Skeletal muscle satellite cell (primary cell): ENCODE results near the gene KCNAB1.

Source experiments
- H3K27me3 ChIP-seq: 2 replicates; pipeline ENCODE4 v1.7.0; 2013; ENCODE audit warnings: low read length; ENCODE audit not compliant: control insufficient read depth, insufficient read depth
- H3K36me3 ChIP-seq: 2 replicates; pipeline ENCODE4 v1.7.0; 2013; ENCODE audit warnings: mild to moderate bottlenecking, control low read depth, low read length; ENCODE audit not compliant: insufficient read depth
- H3K4me1 ChIP-seq: 2 replicates; pipeline ENCODE4 v1.7.0; 2013; ENCODE audit warnings: low read length; ENCODE audit not compliant: control insufficient read depth, insufficient read depth
- H3K4me2 ChIP-seq: 2 replicates; pipeline ENCODE4 v1.7.0; 2013; ENCODE audit warnings: mild to moderate bottlenecking, low read length
- H3K4me3 ChIP-seq: 2 replicates; pipeline ENCODE4 v1.7.0; 2013; ENCODE audit warnings: low read length
- H3K9ac ChIP-seq: 2 replicates; pipeline ENCODE4 v1.7.0; 2013; ENCODE audit warnings: mild to moderate bottlenecking, low read depth, low read length, moderate library complexity
- H3K9me3 ChIP-seq: replicated peaks from 2 replicates; pipeline ENCODE4 v1.7.0; 2013; ENCODE audit warnings: mild to moderate bottlenecking, control low read depth, low read length

Gene KCNAB1

DNA sequence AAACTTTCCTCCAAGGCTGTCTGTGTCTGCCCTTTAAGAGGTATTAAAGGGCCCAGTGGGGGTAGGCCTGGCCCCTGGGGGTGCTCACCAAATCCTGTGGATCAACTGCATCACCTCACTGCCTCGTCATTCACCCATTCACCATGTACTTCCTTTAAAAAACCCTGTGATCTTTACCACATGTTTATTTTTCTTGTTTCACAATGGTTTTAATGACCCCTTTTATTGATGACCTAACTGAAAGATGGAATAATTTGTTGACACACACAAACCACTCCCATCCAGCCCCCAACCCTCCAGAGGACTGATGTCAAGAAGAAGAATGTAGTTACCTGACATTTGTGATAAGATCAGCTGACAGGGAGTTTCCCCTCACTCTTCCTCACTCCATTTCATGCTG lies 40.8 kb downstream of the KCNAB1 start:
- no peaks in the 10 kb centered on the region for H3K27me3 ChIP-seq
- H3K9me3 ChIP-seq, result no peaks in the 10 kb centered on the region
- H3K4me3 ChIP-seq, result no peak overlapping the region
- H3K9ac ChIP-seq, result no peak overlapping the region
- no peaks in the 10 kb centered on the region for H3K4me1 ChIP-seq
- no peaks in the 10 kb centered on the region for H3K36me3 ChIP-seq
- no peak overlapping the region for H3K4me2 ChIP-seq

DNA sequence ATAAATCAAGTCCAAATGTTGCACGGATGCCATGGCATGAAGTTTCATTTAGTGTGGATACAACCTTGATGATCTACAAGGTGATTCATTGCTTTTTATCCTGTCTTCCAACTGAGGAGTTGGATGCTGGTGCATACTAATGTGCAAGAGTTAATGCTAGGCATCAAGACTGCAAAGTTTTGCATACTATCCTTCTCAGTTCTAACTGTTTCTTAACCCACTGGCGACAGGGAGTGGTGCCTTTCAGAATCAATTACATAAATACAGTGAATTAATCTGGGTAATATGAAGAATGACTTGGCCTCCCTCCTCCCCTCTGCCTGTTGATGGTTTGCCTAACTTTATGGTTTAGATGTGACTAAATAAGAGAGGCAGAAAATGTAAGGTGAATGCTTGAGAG lies 43.5 kb downstream of the KCNAB1 start:
- no peak overlapping the region for H3K4me3 ChIP-seq
- no peaks in the 10 kb centered on the region for H3K9me3 ChIP-seq
- no peaks in the 10 kb centered on the region for H3K36me3 ChIP-seq
- H3K9ac ChIP-seq, result no peak overlapping the region
- H3K4me1 ChIP-seq, result no peaks in the 10 kb centered on the region
- no peak overlapping the region for H3K4me2 ChIP-seq
- no peaks in the 10 kb centered on the region for H3K27me3 ChIP-seq

DNA sequence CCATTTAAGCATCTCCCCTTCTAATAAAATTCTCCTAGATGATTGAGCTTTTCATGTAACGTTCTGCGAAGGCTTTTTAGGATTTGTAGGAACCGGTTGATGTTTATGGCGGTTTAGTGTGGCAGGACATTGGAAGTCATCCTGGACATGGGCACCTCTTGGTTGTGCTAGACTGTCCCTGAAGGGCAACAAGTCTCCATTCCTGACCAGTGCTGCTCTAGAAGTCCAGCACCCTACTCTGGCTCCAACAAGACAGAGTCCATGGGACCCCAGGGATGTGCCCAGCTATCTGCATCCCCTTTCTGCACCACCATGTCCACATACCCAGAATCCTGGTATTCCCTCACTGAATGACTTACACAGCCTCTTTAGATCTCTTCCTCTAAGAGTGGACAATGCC lies 46.4 kb downstream of the KCNAB1 start:
- H3K4me1 ChIP-seq, result no peaks in the 10 kb centered on the region
- H3K4me3 ChIP-seq, result no peak overlapping the region
- H3K9ac ChIP-seq, result no peak overlapping the region
- H3K4me2 ChIP-seq, result no peak overlapping the region
- H3K36me3 ChIP-seq, result no peaks in the 10 kb centered on the region
- no peaks in the 10 kb centered on the region for H3K9me3 ChIP-seq
- H3K27me3 ChIP-seq, result no peaks in the 10 kb centered on the region

DNA sequence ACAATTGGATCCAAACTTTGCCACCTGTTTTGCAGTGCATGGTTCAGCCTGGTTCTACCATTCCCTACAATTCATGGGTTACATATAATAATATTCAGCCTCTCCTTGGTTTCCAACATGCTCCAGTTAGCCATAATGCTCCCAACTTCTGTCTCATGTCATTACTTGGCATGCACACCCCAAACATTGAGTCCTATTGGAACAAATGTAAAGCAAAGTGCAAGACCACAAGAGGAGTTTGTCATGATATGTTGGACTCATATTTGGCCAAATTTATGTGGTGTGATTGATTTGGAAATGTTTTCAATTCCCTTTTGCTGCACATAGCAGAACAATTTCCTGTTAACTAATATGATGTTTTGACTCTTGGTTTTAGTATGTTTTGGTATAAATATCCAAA lies 50.2 kb downstream of the KCNAB1 start:
- Histone ChIP-seq H3K36me3 (no peaks in the 10 kb centered on the region), H3K4me3 (no peak overlapping the region), H3K4me1 (no peaks in the 10 kb centered on the region)

DNA sequence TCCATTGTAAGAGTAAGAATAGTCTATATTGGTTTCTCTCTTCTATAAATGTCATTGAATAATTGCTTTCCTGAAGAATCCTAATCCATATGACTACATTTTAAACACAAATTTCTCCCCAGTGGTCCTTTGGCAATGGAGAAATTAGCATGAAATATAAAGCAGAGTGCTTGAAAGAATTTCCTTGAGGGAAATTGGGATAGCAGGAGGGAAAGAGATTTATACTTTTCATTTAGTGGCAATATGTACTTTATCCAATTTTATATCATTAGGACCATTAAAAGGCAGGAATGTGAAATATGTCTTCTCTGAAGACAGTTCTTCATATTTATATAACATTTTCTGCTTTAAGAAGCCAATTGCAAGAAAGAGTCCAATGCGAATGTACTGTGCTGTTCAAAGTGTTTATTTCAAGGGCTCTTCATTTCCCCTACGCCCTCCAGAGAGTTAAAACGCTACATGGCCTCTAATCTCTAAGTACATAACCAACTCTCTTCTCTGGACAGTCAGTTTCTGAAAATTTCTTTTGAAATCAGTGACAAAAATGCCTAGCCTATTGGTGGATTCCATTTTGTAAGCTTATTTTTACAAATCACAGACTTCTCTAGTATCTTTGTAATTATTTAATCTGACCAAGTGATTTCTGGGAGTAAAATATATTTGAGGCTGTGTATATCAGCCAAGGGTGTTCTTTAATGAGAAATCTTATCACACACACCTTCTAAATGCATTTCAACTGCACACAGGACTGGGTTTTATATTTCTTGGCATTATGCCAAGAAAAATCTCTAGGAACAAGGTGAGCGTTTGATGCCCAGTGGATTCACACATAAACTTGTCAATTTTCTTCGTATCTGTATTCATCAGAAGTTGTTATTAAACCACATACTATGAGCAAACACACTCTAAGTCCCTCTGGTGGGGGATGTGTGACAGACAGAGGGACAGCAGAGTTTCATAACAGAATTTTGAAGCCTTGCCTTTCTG lies 51.2 kb downstream of the KCNAB1 start:
- Histone ChIP-seq H3K27me3 (no peaks in the 10 kb centered on the region), H3K9me3 (no peaks in the 10 kb centered on the region), H3K4me2 (no peak overlapping the region)

More for the DNA sequence above, 50.2 kb downstream of the KCNAB1 start:
- Histone ChIP-seq H3K9ac (no peak overlapping the region), H3K27me3 (no peaks in the 10 kb centered on the region), H3K4me2 (no peak overlapping the region), H3K9me3 (no peaks in the 10 kb centered on the region)

DNA sequence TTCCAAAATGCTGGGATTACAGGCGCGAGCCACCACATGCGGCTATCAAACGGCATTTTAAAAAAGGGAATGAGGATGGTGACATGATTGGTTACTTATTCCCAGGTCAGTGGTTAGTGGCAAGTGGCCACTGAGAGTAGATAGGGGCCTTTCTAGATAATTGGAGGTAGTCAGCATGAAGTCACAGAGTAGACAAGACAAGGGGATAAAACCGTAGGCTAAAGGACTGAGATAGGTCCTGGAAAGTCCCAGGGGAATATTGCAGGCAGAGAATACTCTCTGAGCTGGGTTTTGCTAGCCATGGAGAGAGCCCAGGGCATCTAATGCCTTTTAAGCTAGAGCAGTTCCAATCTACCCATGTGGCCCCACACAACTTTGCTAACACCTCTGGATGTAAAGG lies 52.2 kb downstream of the KCNAB1 start:
- Histone ChIP-seq H3K9ac (no peak overlapping the region), H3K4me3 (no peak overlapping the region), H3K4me2 (no peak overlapping the region), H3K36me3 (no peaks in the 10 kb centered on the region), H3K4me1 (no peaks in the 10 kb centered on the region), H3K9me3 (no peaks in the 10 kb centered on the region), H3K27me3 (no peaks in the 10 kb centered on the region)

More for the DNA sequence above, 51.2 kb downstream of the KCNAB1 start:
- H3K4me1 ChIP-seq, result no peaks in the 10 kb centered on the region
- H3K36me3 ChIP-seq, result no peaks in the 10 kb centered on the region
- no peak overlapping the region for H3K9ac ChIP-seq
- no peak overlapping the region for H3K4me3 ChIP-seq

DNA sequence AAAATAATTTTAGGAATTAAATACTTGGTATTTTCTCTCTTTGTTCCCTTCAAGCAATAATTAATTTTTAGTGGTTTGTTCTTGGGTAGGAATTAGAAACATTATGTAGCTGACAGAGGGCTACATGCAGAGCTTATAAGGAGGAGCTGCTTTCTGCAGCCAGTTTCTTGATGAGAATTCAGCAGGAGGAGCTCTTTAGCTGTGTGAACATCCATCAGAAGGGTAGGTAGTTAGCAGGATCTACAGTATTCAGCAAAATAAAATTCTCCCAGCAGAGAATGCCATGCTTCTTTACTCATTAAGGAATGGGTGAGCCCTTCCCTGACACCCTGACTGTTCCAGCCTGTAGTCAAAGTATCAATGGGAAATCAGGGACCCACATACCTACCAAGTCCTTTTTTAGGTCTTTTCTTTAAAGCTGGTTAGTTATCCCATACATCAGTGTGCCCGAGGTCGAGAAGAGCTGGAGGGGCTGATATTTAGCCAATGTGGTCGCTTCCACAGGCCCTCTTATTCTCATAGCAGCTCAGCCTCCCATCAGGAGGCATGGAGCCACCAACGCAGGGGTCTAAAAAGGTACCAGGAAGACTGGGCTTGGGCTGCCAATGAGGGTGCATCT lies 54.0 kb downstream of the KCNAB1 start:
- no peaks in the 10 kb centered on the region for H3K4me1 ChIP-seq
- no peak overlapping the region for H3K9ac ChIP-seq
- H3K9me3 ChIP-seq, result no peaks in the 10 kb centered on the region
- H3K4me2 ChIP-seq, result no peak overlapping the region
- H3K36me3 ChIP-seq, result no peaks in the 10 kb centered on the region
- no peaks in the 10 kb centered on the region for H3K27me3 ChIP-seq
- H3K4me3 ChIP-seq, result no peak overlapping the region

DNA sequence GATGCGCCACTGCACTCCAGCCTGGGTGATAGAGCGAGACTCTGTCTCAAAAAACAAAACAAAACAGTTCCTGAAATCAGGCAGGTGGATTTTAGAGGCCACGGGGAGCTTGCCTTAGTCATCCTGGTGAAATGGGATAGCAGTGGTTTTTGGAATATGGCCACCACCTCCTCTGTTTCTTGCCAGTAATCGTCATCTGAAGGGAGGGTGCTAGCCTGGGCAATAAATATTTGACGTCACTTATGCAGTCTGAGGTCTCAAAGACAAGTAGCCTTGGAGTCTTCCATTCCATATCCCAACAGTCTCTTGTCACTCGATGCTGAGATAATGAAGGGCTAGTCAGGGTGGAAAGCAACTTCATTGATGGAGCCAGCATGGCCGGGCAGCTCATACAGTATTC lies 55.2 kb downstream of the KCNAB1 start:
- Histone ChIP-seq H3K4me3 (no peak overlapping the region), H3K27me3 (no peaks in the 10 kb centered on the region), H3K4me1 (peaks cover 7% of the 10 kb centered on the region), H3K36me3 (no peaks in the 10 kb centered on the region), H3K4me2 (no peak overlapping the region), H3K9me3 (no peaks in the 10 kb centered on the region), H3K9ac (no peak overlapping the region)

DNA sequence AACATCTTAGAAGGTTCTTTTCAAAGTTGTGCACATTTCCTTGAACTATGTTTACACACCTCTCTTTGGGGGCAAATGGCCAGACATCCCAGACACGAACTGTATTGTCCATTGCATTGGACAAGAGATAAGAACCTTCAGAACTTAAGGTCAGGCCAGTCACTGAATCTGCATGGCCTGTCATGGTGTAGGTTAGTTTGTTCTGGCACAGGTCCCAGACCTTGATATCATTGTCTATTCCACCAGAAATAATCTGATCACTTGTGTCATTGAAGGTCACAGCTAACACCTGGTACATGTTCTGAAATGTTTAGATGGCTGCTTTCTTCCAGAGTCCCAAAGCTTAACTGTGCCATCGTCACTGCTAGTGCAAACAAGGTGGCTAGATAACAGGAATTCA lies 55.7 kb downstream of the KCNAB1 start:
- H3K4me1 ChIP-seq, result peaks cover 9% of the 10 kb centered on the region
- H3K4me3 ChIP-seq, result no peak overlapping the region
- H3K9me3 ChIP-seq, result no peaks in the 10 kb centered on the region
- H3K4me2 ChIP-seq, result no peak overlapping the region
- H3K36me3 ChIP-seq, result no peaks in the 10 kb centered on the region
- H3K9ac ChIP-seq, result no peak overlapping the region
- no peaks in the 10 kb centered on the region for H3K27me3 ChIP-seq

DNA sequence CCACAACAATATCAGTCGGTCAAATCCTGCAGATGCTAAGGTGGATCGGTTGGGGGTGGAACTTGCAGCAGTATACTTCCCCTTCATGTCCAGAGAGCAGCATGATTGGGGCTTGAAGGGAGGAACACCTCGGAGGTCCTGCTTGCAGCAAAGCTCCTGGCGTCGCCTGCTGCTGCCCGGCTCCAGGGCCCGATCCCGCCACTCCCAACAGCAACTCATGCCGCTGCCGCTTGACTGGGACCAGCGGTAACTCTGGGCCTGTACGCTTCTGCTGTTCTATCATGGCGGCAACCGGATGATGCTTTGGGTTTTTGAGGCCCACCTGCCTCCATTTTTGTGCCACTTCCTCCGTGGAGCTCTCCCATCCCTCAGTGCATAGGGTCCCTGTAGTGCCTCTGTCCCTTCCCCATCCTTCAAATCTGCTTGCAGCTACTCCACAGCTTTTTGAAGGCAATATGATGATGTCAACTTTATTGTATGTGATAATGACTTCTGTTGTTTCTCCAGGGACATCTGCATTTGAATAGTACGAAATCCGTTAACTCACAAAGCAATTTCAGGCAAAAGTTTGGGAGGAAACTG lies 56.3 kb downstream of the KCNAB1 start:
- no peak overlapping the region for H3K4me3 ChIP-seq
- H3K4me2 ChIP-seq, result no peak overlapping the region
- H3K36me3 ChIP-seq, result no peaks in the 10 kb centered on the region
- H3K27me3 ChIP-seq, result no peaks in the 10 kb centered on the region
- no peaks in the 10 kb centered on the region for H3K9me3 ChIP-seq
- H3K9ac ChIP-seq, result no peak overlapping the region
- H3K4me1 ChIP-seq, result peaks cover 9% of the 10 kb centered on the region

DNA sequence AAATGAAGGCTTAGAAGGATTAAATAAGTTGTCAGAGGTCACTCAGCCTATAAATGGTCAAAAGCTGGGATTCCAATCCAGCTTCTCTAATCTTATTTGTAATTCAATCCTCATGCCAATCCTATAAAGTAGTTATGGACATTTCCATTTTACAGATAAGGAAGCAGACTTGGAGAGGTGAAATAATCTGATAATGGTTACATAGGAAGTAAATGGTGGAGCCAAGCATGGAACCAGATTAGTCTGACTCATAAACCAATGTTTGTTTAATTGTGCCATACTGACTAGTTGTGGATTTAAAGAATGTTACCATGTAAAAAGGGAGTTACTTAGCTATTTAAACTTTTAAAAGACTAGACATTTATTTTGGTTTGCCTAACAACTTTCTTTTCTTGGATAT lies 59.7 kb downstream of the KCNAB1 start:
- Histone ChIP-seq H3K4me1 (peaks cover 9% of the 10 kb centered on the region), H3K4me2 (no peak overlapping the region), H3K9ac (no peak overlapping the region), H3K36me3 (no peaks in the 10 kb centered on the region), H3K9me3 (no peaks in the 10 kb centered on the region), H3K27me3 (no peaks in the 10 kb centered on the region), H3K4me3 (no peak overlapping the region)
